Neural cell (in vitro differentiated cells): ENCODE results near the gene NEDD9. TPM values are rescaled to one million over a fixed set of nuclear protein-coding genes. Genes with fewer than 3 reads are reported as not detected.

Source experiments
- H2AFZ ChIP-seq: fragments of 200-600, 300-800 bp; sonication (generic), shearing (Covaris generic); 2 replicates; pipeline ENCODE4 v1.6.0; 2014; ENCODE audit warnings: low read depth, mild to moderate bottlenecking, antibody characterized with exemption, low read length, moderate library complexity
- H3F3A ChIP-seq: fragments of 200-600 bp; shearing (Covaris generic); 2 replicates; pipeline ENCODE4 v1.6.1; 2016; ENCODE audit warnings: mild to moderate bottlenecking, moderate library complexity, mixed read lengths, antibody characterized with exemption, low read length; ENCODE audit not compliant: insufficient read depth, poor library complexity, severe bottlenecking
- H3K27ac ChIP-seq: fragments of 200-600, 300-800 bp; sonication (generic), shearing (Covaris generic); 2 replicates; pipeline ENCODE4 v1.5.1; 2014; ENCODE audit warnings: mild to moderate bottlenecking, low read length, moderate library complexity
- H3K27me3 ChIP-seq: fragments of 300-800, 200-600 bp; sonication (generic), shearing (Covaris generic); 2 replicates; pipeline ENCODE4 v1.6.0; 2014; ENCODE audit warnings: mild to moderate bottlenecking, low read depth, low read length, moderate library complexity; ENCODE audit not compliant: insufficient read depth
- H3K36me3 ChIP-seq: fragments of 300-800, 200-600 bp; sonication (generic), shearing (Covaris generic); 2 replicates; pipeline ENCODE4 v1.5.1; 2014; ENCODE audit warnings: mild to moderate bottlenecking, antibody characterized with exemption, low read length, moderate library complexity; ENCODE audit not compliant: insufficient read depth
- H3K4me2 ChIP-seq: fragments of 300-800, 200-600 bp; sonication (generic), shearing (Covaris generic); 2 replicates; pipeline ENCODE4 v1.6.0; 2014; ENCODE audit warnings: mild to moderate bottlenecking, low read length
- H3K4me3 ChIP-seq: fragments of 300-800, 200-600 bp; sonication (generic), shearing (Covaris generic); 2 replicates; pipeline ENCODE4 v1.5.1; 2014; ENCODE audit warnings: mild to moderate bottlenecking, low read length, moderate library complexity
- H3K79me2 ChIP-seq: fragments of 200-600 bp; shearing (Covaris generic); replicated peaks from 2 replicates; pipeline ENCODE4 v1.6.0; 2014; ENCODE audit warnings: mild to moderate bottlenecking, low read length, moderate library complexity; ENCODE audit not compliant: insufficient read depth
- H3K9ac ChIP-seq: fragments of 300-800, 200-600 bp; sonication (generic), shearing (Covaris generic); 2 replicates; pipeline ENCODE4 v1.6.1; 2016; ENCODE audit warnings: mild to moderate bottlenecking, low read length, mixed read lengths
- H3K9me2 ChIP-seq: fragments of 200-600 bp; shearing (Covaris generic); 2 replicates; pipeline ENCODE4 v1.6.1; 2016; ENCODE audit warnings: mild to moderate bottlenecking, low read length, mixed read lengths; ENCODE audit not compliant: insufficient read depth
- H3K9me3 ChIP-seq: fragments of 200-600, 300-800 bp; sonication (generic), shearing (Covaris generic); 2 replicates; pipeline ENCODE4 v1.6.1; 2016; ENCODE audit warnings: mild to moderate bottlenecking, mixed run types, low read length, moderate library complexity, mixed read lengths
- H4K20me1 ChIP-seq: fragments of 200-600 bp; shearing (Covaris generic); 2 replicates; pipeline ENCODE4 v1.6.1; 2016; ENCODE audit warnings: mild to moderate bottlenecking, mixed run types; ENCODE audit not compliant: insufficient read depth
- CTCF ChIP-seq: fragments of 450-650 bp; IDR thresholded peaks from 2 replicates; pipeline ENCODE4 v1.5.1; 2014; ENCODE audit warnings: antibody characterized with exemption, mild to moderate bottlenecking, moderate library complexity; ENCODE audit not compliant: poor library complexity, severe bottlenecking
- EP300 ChIP-seq: fragments of 450-650 bp; conservative IDR thresholded peaks from 2 replicates; pipeline ENCODE4 v1.6.1; 2014; ENCODE audit warnings: antibody characterized with exemption, mild to moderate bottlenecking, moderate library complexity; ENCODE audit not compliant: poor library complexity, severe bottlenecking
- EZH2 ChIP-seq: fragments of 200-600, 300-800 bp; shearing (Covaris generic), sonication (generic); IDR thresholded peaks from 2 replicates; pipeline ENCODE4 v1.6.1; 2014; ENCODE audit warnings: antibody characterized with exemption, low read length, borderline replicate concordance, mild to moderate bottlenecking; ENCODE audit not compliant: insufficient read depth, poor library complexity, severe bottlenecking
- MXI1 ChIP-seq: fragments of 450-650 bp; conservative IDR thresholded peaks from 2 replicates; pipeline ENCODE4 v1.6.1; 2014; ENCODE audit warnings: antibody characterized with exemption, mild to moderate bottlenecking; ENCODE audit not compliant: poor library complexity, severe bottlenecking
- POLR2AphosphoS5 ChIP-seq: IDR thresholded peaks from 2 replicates; pipeline ENCODE4 v1.6.1; 2012
- RAD21 ChIP-seq: fragments of 450-650 bp; conservative IDR thresholded peaks from 2 replicates; pipeline ENCODE4 v1.6.1; 2014; ENCODE audit warnings: antibody characterized with exemption, mild to moderate bottlenecking, moderate library complexity
- REST ChIP-seq: IDR thresholded peaks from 2 replicates; pipeline ENCODE4 v1.6.1; 2012; ENCODE audit warnings: borderline replicate concordance
- SMC3 ChIP-seq: fragments of 450-650 bp; conservative IDR thresholded peaks from 2 replicates; pipeline ENCODE4 v1.6.1; 2014; ENCODE audit warnings: antibody characterized with exemption, mild to moderate bottlenecking, moderate library complexity; ENCODE audit not compliant: poor library complexity
- TAF1 ChIP-seq: IDR thresholded peaks from 2 replicates; pipeline ENCODE4 v1.6.1; 2012; ENCODE audit warnings: low read depth
- polyA plus RNA-seq: library from polyadenylated mRNA; depleted of rRNA; stranded (reverse); fragments of >200 nt; gene quantifications from 2 replicates; pipeline ENCODE4 v1.2.3, GENCODE V29; 2014

The NEDD9 gene
- polyA plus RNA-seq, 1 donor from 2014 or later: 0.11 TPM

- Histone ChIP-seq H3K4me3 (no peak overlapping the region), H3F3A (no peaks in the 10 kb centered on the region), H3K36me3 (no peaks in the 10 kb centered on the region), H3K9ac (no peak overlapping the region), H3K9me2 (no peaks in the 10 kb centered on the region), H3K27me3 (no peaks in the 10 kb centered on the region), H3K27ac (no peak overlapping the region), H3K9me3 (no peaks in the 10 kb centered on the region), H4K20me1 (no peaks in the 10 kb centered on the region), H3K4me2 (no peak overlapping the region), H3K79me2 (no peaks in the 10 kb centered on the region), H2AFZ (no peak overlapping the region)
- TF ChIP-seq POLR2AphosphoS5 (no peak), REST (no peak), EZH2 (no peak), CTCF (no peak), RAD21 (no peak), MXI1 (no peak), TAF1 (no peak), EP300 (no peak), SMC3 (no peak)
Observed at GRCh38 chr6:11218538-11219399, 13.7 kb downstream of the NEDD9 start.

- Histone ChIP-seq H3F3A (no peaks in the 10 kb centered on the region), H3K4me3 (no peak overlapping the region), H3K27ac (no peak overlapping the region), H3K9me3 (no peaks in the 10 kb centered on the region), H4K20me1 (no peaks in the 10 kb centered on the region), H3K27me3 (no peaks in the 10 kb centered on the region), H2AFZ (no peak overlapping the region), H3K79me2 (no peaks in the 10 kb centered on the region), H3K4me2 (no peak overlapping the region), H3K9me2 (no peaks in the 10 kb centered on the region), H3K9ac (no peak overlapping the region), H3K36me3 (no peaks in the 10 kb centered on the region)
- no peak for TF ChIP-seq REST
- no peak for TF ChIP-seq POLR2AphosphoS5
- no peak for TF ChIP-seq RAD21
- TF ChIP-seq CTCF: no peak
- TF ChIP-seq EZH2: no peak
- no peak for TF ChIP-seq EP300
- TF ChIP-seq SMC3: no peak
Observed at GRCh38 chr6:11218102-11218442, 14.4 kb downstream of the NEDD9 start.
